ENCODE data around the gene DHX35. TPM values are rescaled to one million over a fixed set of nuclear protein-coding genes. Genes with fewer than 3 reads are reported as not detected.

Gene DHX35
- total and polyA plus RNA-seq, 4 donors: 13.6 to 14.8 (median 14.2) TPM

GRCh38 chr20:38999965-39000910 is 38.1 kb downstream of the DHX35 start:
- DNase-seq (ENCODE audit: low read depth in 4 of 6, low spot score in 6 of 6): no peak
- Histone ChIP-seq H3K36me3 (ENCODE audit: control insufficient read depth, insufficient read depth, low read length) (peaks cover 38% of the 10 kb centered on the region), H3K27ac (ENCODE audit: low read depth, low read length) (no peak overlapping the region), H3K9me3 (ENCODE audit: control insufficient read depth, insufficient read depth, low read length) (no peaks in the 10 kb centered on the region), H3K27me3 (ENCODE audit: control insufficient read depth, insufficient read depth, low read length) (no peaks in the 10 kb centered on the region), H3K4me1 (ENCODE audit: control insufficient read depth, insufficient read depth, low read length) (no peaks in the 10 kb centered on the region), H3K4me3 (ENCODE audit: low read depth, low read length) (no peak overlapping the region)
- 90% methylated on average over 4 of the region's 6 CpGs for WGBS (ENCODE audit: insufficient coverage)

- H3K9me3 ChIP-seq (ENCODE audit: control insufficient read depth, insufficient read depth, low read length): no peaks in the 10 kb centered on the region
- peak in 1 of 6 donors; percentile 1 for DNase-seq (ENCODE audit: low read depth in 4 of 6, low spot score in 6 of 6)
- no peaks in the 10 kb centered on the region for H3K27me3 ChIP-seq (ENCODE audit: control insufficient read depth, insufficient read depth, low read length)
- H3K4me3 ChIP-seq (ENCODE audit: low read depth, low read length): no peak overlapping the region
- no peak overlapping the region for H3K27ac ChIP-seq (ENCODE audit: low read depth, low read length)
- peaks cover 21% of the 10 kb centered on the region for H3K36me3 ChIP-seq (ENCODE audit: control insufficient read depth, insufficient read depth, low read length)
- no peaks in the 10 kb centered on the region for H3K4me1 ChIP-seq (ENCODE audit: control insufficient read depth, insufficient read depth, low read length)
- WGBS (ENCODE audit: insufficient coverage): no CpG with 5 or more reads among the region's 1 CpG
Measured at GRCh38 chr20:39004508-39004907, 42.4 kb downstream of the DHX35 start.

GRCh38 chr20:39009348-39009747 is 47.2 kb downstream of the DHX35 start:
- Histone ChIP-seq H3K4me1 (ENCODE audit: control insufficient read depth, insufficient read depth, low read length) (no peaks in the 10 kb centered on the region), H3K36me3 (ENCODE audit: control insufficient read depth, insufficient read depth, low read length) (peaks cover 19% of the 10 kb centered on the region), H3K9me3 (ENCODE audit: control insufficient read depth, insufficient read depth, low read length) (no peaks in the 10 kb centered on the region), H3K27ac (ENCODE audit: low read depth, low read length) (no peak overlapping the region), H3K4me3 (ENCODE audit: low read depth, low read length) (no peak overlapping the region), H3K27me3 (ENCODE audit: control insufficient read depth, insufficient read depth, low read length) (no peaks in the 10 kb centered on the region)
- WGBS (ENCODE audit: insufficient coverage): no CpG with 5 or more reads among the region's 1 CpG
- no peak for DNase-seq (ENCODE audit: low read depth in 4 of 6, low spot score in 6 of 6)

GRCh38 chr20:39010496-39010895 is 48.4 kb downstream of the DHX35 start:
- no peak overlapping the region for H3K4me3 ChIP-seq (ENCODE audit: low read depth, low read length)

GRCh38 chr20:39013662-39014109 is 51.5 kb downstream of the DHX35 start:
- Histone ChIP-seq H3K27me3 (ENCODE audit: control insufficient read depth, insufficient read depth, low read length) (no peaks in the 10 kb centered on the region), H3K27ac (ENCODE audit: low read depth, low read length) (no peak overlapping the region), H3K4me1 (ENCODE audit: control insufficient read depth, insufficient read depth, low read length) (no peaks in the 10 kb centered on the region), H3K4me3 (ENCODE audit: low read depth, low read length) (no peak overlapping the region), H3K36me3 (ENCODE audit: control insufficient read depth, insufficient read depth, low read length) (peaks cover 22% of the 10 kb centered on the region), H3K9me3 (ENCODE audit: control insufficient read depth, insufficient read depth, low read length) (no peaks in the 10 kb centered on the region)
- WGBS (ENCODE audit: insufficient coverage): no CpG with 5 or more reads among the region's 2 CpGs
- no peak for DNase-seq (ENCODE audit: low read depth in 4 of 6, low spot score in 6 of 6)

More at GRCh38 chr20:39010496-39010895, 48.4 kb downstream of the DHX35 start:
- DNase-seq (ENCODE audit: low read depth in 4 of 6, low spot score in 6 of 6): no peak
- Histone ChIP-seq H3K4me1 (ENCODE audit: control insufficient read depth, insufficient read depth, low read length) (no peaks in the 10 kb centered on the region), H3K27ac (ENCODE audit: low read depth, low read length) (no peak overlapping the region), H3K36me3 (ENCODE audit: control insufficient read depth, insufficient read depth, low read length) (peaks cover 19% of the 10 kb centered on the region), H3K27me3 (ENCODE audit: control insufficient read depth, insufficient read depth, low read length) (no peaks in the 10 kb centered on the region), H3K9me3 (ENCODE audit: control insufficient read depth, insufficient read depth, low read length) (no peaks in the 10 kb centered on the region)
- WGBS (ENCODE audit: insufficient coverage): no CpG with 5 or more reads among the region's 1 CpG

GRCh38 chr20:39016041-39016440 is 53.9 kb downstream of the DHX35 start:
- no peaks in the 10 kb centered on the region for H3K4me1 ChIP-seq (ENCODE audit: control insufficient read depth, insufficient read depth, low read length)
- H3K27ac ChIP-seq (ENCODE audit: low read depth, low read length): no peak overlapping the region
- H3K36me3 ChIP-seq (ENCODE audit: control insufficient read depth, insufficient read depth, low read length): peaks cover 22% of the 10 kb centered on the region
- WGBS (ENCODE audit: insufficient coverage): 88% methylated on average over 2 of the region's 3 CpGs
- no peak for DNase-seq (ENCODE audit: low read depth in 4 of 6, low spot score in 6 of 6)
- H3K4me3 ChIP-seq (ENCODE audit: low read depth, low read length): no peak overlapping the region
- no peaks in the 10 kb centered on the region for H3K9me3 ChIP-seq (ENCODE audit: control insufficient read depth, insufficient read depth, low read length)
- no peaks in the 10 kb centered on the region for H3K27me3 ChIP-seq (ENCODE audit: control insufficient read depth, insufficient read depth, low read length)

- H3K4me3 ChIP-seq (ENCODE audit: low read depth, low read length): no peak overlapping the region
- no peaks in the 10 kb centered on the region for H3K4me1 ChIP-seq (ENCODE audit: control insufficient read depth, insufficient read depth, low read length)
- DNase-seq (ENCODE audit: low read depth in 4 of 6, low spot score in 6 of 6): no peak
- peaks cover 19% of the 10 kb centered on the region for H3K36me3 ChIP-seq (ENCODE audit: control insufficient read depth, insufficient read depth, low read length)
- WGBS (ENCODE audit: insufficient coverage): 100% methylated on average over 1 of the region's 2 CpGs
- H3K27ac ChIP-seq (ENCODE audit: low read depth, low read length): no peak overlapping the region
- H3K27me3 ChIP-seq (ENCODE audit: control insufficient read depth, insufficient read depth, low read length): no peaks in the 10 kb centered on the region
- H3K9me3 ChIP-seq (ENCODE audit: control insufficient read depth, insufficient read depth, low read length): no peaks in the 10 kb centered on the region
Measured at GRCh38 chr20:39016506-39016905, 54.4 kb downstream of the DHX35 start.

- peaks cover 27% of the 10 kb centered on the region for H3K36me3 ChIP-seq (ENCODE audit: control insufficient read depth, insufficient read depth, low read length)
- H3K4me1 ChIP-seq (ENCODE audit: control insufficient read depth, insufficient read depth, low read length): no peaks in the 10 kb centered on the region
- H3K4me3 ChIP-seq (ENCODE audit: low read depth, low read length): no peak overlapping the region
- no peak for DNase-seq (ENCODE audit: low read depth in 4 of 6, low spot score in 6 of 6)
- no peaks in the 10 kb centered on the region for H3K9me3 ChIP-seq (ENCODE audit: control insufficient read depth, insufficient read depth, low read length)
- H3K27ac ChIP-seq (ENCODE audit: low read depth, low read length): no peak overlapping the region
- 89% methylated on average over 1 of the region's 3 CpGs for WGBS (ENCODE audit: insufficient coverage)
- H3K27me3 ChIP-seq (ENCODE audit: control insufficient read depth, insufficient read depth, low read length): no peaks in the 10 kb centered on the region
Measured at GRCh38 chr20:39019027-39019426, 56.9 kb downstream of the DHX35 start.

GRCh38 chr20:39019805-39020325 is 57.7 kb downstream of the DHX35 start:
- Histone ChIP-seq H3K4me1 (ENCODE audit: control insufficient read depth, insufficient read depth, low read length) (no peaks in the 10 kb centered on the region), H3K27ac (ENCODE audit: low read depth, low read length) (no peak overlapping the region), H3K4me3 (ENCODE audit: low read depth, low read length) (no peak overlapping the region), H3K27me3 (ENCODE audit: control insufficient read depth, insufficient read depth, low read length) (no peaks in the 10 kb centered on the region), H3K9me3 (ENCODE audit: control insufficient read depth, insufficient read depth, low read length) (no peaks in the 10 kb centered on the region), H3K36me3 (ENCODE audit: control insufficient read depth, insufficient read depth, low read length) (peaks cover 27% of the 10 kb centered on the region)
- DNase-seq (ENCODE audit: low read depth in 4 of 6, low spot score in 6 of 6): no peak

- Histone ChIP-seq H3K4me1 (ENCODE audit: control insufficient read depth, insufficient read depth, low read length) (no peaks in the 10 kb centered on the region), H3K36me3 (ENCODE audit: control insufficient read depth, insufficient read depth, low read length) (peaks cover 19% of the 10 kb centered on the region), H3K4me3 (ENCODE audit: low read depth, low read length) (no peak overlapping the region), H3K27me3 (ENCODE audit: control insufficient read depth, insufficient read depth, low read length) (no peaks in the 10 kb centered on the region), H3K27ac (ENCODE audit: low read depth, low read length) (no peak overlapping the region), H3K9me3 (ENCODE audit: control insufficient read depth, insufficient read depth, low read length) (no peaks in the 10 kb centered on the region)
- 98% methylated on average over 3 of the region's 5 CpGs for WGBS (ENCODE audit: insufficient coverage)
- no peak for DNase-seq (ENCODE audit: low read depth in 4 of 6, low spot score in 6 of 6)
Measured at GRCh38 chr20:39021748-39022147, 59.6 kb downstream of the DHX35 start.

Measured in spinal cord (tissue), 10 donors.